Stimulated activated effector memory CD8-positive, alpha-beta T cell treated with anti-CD3 and anti-CD28 coated beads, Interleukin-12 subunit alpha, Interleukin-12 subunit beta, amount 100 ng/mL, for 72 hours (primary cell): ENCODE results near the gene MGAT4D.
A peak's percentile ranks its signal among the peaks of the same experiment; 100 is the strongest.
"Not testable (repeated sequence)": the region's sequence is repeated elsewhere in the genome, so short reads cannot be mapped to it uniquely, and the experiment has no call there.

Experiments
- ATAC-seq: fragments of 150-1000 bp; cut with Tn5 transposase; 2 replicates; pipeline ENCODE4 v1.10.0; 2021
- DNase-seq, 2 donors: peaks; one replicate each; pipeline ENCODE4 v3.0.0; 2021 to 2022; ENCODE audit warnings: low spot score in 2 of 2
- H3K27ac Mint-ChIP-seq: one replicate; pipeline ENCODE4 v1.8.0; 2022; ENCODE audit warnings: mild to moderate bottlenecking, mixed read lengths
- H3K36me3 Mint-ChIP-seq: one replicate; pipeline ENCODE4 v1.8.0; 2022; ENCODE audit warnings: mild to moderate bottlenecking, mixed read lengths
- H3K4me1 Mint-ChIP-seq: one replicate; pipeline ENCODE4 v1.8.0; 2022; ENCODE audit warnings: mixed read lengths
- H3K4me3 Mint-ChIP-seq: one replicate; pipeline ENCODE4 v1.8.0; 2022; ENCODE audit warnings: mild to moderate bottlenecking, mixed read lengths
- H3K9me3 Mint-ChIP-seq: one replicate; pipeline ENCODE4 v1.8.0; 2022; ENCODE audit warnings: mixed read lengths

Gene MGAT4D

GRCh38 chr4:140466146-140466545, 31.9 kb downstream of the MGAT4D start:
- no peaks in the 10 kb centered on the region for H3K4me1 Mint-ChIP-seq
- no peak overlapping the region for H3K4me3 Mint-ChIP-seq
- DNase-seq (no peak), ATAC-seq (no peak)
- no peaks in the 10 kb centered on the region for H3K9me3 Mint-ChIP-seq
- no peak overlapping the region for H3K27ac Mint-ChIP-seq
- no peaks in the 10 kb centered on the region for H3K36me3 Mint-ChIP-seq

GRCh38 chr4:140463614-140464013, 34.5 kb downstream of the MGAT4D start:
- Mint-ChIP-seq H3K4me1 (no peaks in the 10 kb centered on the region), H3K36me3 (no peaks in the 10 kb centered on the region), H3K9me3 (no peaks in the 10 kb centered on the region), H3K4me3 (no peak overlapping the region), H3K27ac (no peak overlapping the region)
- no peak for ATAC-seq
- no peak for DNase-seq

DNA sequence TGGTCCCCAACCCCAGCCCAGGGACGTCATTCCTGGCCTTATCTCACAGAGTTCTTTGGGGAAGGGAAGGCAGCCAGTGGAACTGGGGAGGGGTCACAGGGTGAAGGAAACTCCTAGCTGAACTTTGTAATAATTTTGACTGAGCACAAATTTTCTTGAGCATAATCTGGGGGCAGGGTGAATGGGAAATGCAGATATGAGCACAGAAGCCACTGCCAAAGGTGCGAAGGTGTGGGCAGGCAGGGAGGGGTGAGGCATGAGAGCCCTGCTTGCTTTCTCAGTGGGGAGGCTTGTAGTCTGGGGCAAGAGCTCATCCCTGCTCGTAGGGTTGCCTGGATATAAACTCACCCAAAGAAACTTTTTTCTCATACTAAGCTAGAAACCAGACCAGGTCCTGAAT, 34.9 kb downstream of the MGAT4D start:
- no peaks in the 10 kb centered on the region for H3K4me1 Mint-ChIP-seq
- ATAC-seq (no peak), DNase-seq (no peak)
- H3K9me3 Mint-ChIP-seq = no peaks in the 10 kb centered on the region
- H3K27ac Mint-ChIP-seq = no peak overlapping the region
- no peak overlapping the region for H3K4me3 Mint-ChIP-seq
- no peaks in the 10 kb centered on the region for H3K36me3 Mint-ChIP-seq

GRCh38 chr4:140450352-140450751, 47.7 kb downstream of the MGAT4D start:
- no peak overlapping the region for H3K27ac Mint-ChIP-seq
- H3K4me3 Mint-ChIP-seq = no peak overlapping the region
- no peaks in the 10 kb centered on the region for H3K36me3 Mint-ChIP-seq
- DNase-seq = no peak
- H3K4me1 Mint-ChIP-seq = no peaks in the 10 kb centered on the region
- no peak for ATAC-seq
- no peaks in the 10 kb centered on the region for H3K9me3 Mint-ChIP-seq

GRCh38 chr4:140448830-140449229, 49.3 kb downstream of the MGAT4D start:
- Mint-ChIP-seq H3K4me1 (no peaks in the 10 kb centered on the region), H3K36me3 (no peaks in the 10 kb centered on the region), H3K27ac (no peak overlapping the region), H3K4me3 (no peak overlapping the region), H3K9me3 (no peaks in the 10 kb centered on the region)
- ATAC-seq (no peak), DNase-seq (no peak)

DNA sequence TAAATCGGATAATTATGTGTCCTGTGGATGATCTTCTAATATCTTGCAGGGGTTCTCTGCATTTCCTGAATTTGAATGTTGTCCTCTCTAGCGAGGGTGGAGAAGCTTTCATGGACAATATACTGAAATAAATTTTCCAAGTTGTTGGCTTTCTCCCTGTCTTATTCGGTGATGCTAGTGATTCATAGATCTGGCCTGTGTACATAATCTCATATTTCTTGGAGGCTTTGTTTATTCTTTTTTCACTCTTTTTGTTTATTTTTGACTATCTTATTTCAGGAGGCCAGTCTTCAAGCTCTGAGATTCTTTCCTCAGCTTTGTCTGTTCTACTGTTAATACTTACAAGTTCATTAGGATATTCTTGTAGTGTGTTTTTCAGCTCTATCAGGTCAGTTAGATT, 49.9 kb downstream of the MGAT4D start:
- ATAC-seq = no peak
- DNase-seq = no peak
- H3K4me1 Mint-ChIP-seq = no peaks in the 10 kb centered on the region
- no peaks in the 10 kb centered on the region for H3K9me3 Mint-ChIP-seq
- no peaks in the 10 kb centered on the region for H3K36me3 Mint-ChIP-seq
- H3K4me3 Mint-ChIP-seq = no peak overlapping the region
- no peak overlapping the region for H3K27ac Mint-ChIP-seq

DNA sequence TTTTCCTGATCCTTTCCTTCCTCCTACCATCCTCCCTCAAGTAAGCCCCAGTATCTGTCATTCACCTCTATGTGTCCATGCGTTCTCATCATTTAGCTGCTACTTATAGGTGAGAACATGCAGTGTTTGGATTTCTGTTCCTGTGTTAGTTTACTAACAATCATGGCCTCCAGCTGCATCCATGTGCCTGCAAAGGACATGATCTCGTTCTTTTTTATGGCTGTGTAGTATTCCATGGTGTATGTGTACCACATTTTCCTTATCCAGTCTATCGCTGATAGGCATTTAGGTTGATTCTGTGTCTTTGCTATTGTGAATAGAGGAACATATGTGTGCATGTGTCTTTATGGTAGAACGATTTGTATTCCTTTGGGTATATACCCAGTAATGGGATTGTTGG, 53.7 kb downstream of the MGAT4D start:
- H3K36me3 Mint-ChIP-seq, DNase-seq, H3K9me3 Mint-ChIP-seq, H3K27ac Mint-ChIP-seq, H3K4me3 Mint-ChIP-seq, ATAC-seq, H3K4me1 Mint-ChIP-seq: not testable (repeated sequence)

DNA sequence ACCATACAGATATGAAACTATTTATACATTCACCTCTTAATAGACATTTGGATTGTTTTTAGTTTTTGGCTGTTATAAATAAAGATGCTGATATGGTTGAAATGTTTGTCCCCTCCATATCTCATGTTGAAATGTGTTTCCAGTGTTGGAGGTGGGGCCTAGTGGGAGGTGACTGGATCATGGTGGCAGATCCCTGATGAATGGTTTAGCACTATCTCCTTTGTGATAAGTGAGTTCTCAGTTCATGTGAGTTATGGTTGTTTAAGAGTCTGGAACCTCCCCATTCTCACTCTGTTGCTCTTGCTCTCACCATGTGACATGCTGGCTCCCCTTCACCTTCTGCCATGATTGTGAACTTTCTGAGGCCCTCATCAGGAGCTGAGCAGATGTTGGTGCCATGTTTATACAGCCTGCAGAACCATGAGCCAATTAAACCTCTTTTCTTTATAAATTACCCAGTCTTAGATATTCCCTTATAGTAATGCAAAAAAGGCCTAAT, 58.4 kb downstream of the MGAT4D start:
- H3K4me3 Mint-ChIP-seq = no peak overlapping the region
- no peaks in the 10 kb centered on the region for H3K9me3 Mint-ChIP-seq
- no peak for ATAC-seq
- H3K27ac Mint-ChIP-seq = no peak overlapping the region
- no peaks in the 10 kb centered on the region for H3K4me1 Mint-ChIP-seq
- DNase-seq = no peak
- H3K36me3 Mint-ChIP-seq = no peaks in the 10 kb centered on the region

DNA sequence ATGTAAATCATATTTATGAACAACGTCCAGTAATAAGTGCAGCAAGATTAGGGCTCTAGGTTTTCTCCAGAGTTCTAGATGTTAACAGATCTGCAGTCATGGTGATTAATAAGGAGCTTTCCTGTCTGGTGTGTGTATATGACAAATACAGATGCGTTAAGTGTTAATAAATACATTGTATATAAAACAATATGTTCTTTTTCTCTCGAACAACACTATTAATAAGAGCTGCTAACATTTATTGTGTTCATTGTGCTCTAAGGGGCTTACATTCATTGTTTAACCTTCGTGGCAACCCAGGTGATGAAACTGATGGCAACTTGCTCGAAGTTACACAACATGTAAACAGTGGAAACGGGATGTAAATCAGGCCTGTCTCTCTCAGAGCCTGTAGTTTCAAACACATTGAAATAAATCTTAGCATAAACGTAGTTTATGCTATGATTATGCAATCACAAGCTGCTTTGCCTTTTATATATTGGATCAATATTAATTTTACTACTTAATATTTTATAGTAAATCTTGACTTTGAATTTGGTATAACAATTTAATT, 70.1 kb downstream of the MGAT4D start:
- DNase-seq = no peak

DNA sequence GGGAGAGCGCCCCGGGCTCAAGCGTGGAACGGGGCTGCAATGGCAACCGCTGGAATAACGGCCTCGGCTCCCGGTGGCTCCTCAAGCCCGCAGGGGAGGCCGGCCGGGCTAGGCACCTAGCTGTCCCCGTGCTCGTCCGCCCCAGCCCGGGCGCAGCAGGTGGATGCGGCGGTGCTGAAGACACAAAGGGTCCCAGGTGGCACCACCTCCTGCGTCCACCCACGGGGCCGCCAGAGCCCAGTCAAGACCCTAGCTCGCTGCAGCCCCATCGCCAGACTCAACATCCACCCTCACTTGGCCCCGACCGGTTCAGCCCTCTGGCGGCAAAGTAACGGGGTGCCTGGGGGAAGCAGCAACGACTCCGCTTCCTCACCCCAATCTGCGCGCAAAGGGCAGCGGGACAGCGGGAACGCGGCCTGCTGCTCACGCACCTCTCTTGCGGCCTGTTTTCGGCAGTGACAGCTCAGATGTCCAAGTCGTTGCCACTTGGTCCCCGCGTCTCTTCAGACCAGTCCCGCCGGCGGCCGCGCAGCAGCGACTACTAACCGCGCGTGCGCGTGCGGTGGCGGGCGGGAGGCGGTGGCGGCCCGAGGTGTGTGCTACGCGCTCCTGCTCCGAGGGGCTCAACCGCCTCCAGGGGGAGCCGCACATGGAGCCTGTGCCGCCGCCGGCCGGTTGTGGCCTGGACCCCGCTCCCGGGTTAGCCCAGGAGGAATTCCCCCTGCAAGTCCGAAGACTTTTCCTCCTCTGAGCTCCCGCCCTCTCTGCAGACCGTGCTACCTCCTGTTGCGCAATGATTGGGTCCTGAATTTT, 70.8 kb downstream of the MGAT4D start, which contains the start of gene CLGN:
CLGN (minus strand) TSS at position 543 of the 813 bp plus-strand sequence. CDS start 14,570 bp downstream, outside the sequence.
- peaks cover 7% of the 10 kb centered on the region for H3K4me1 Mint-ChIP-seq
- ATAC-seq = peak; percentile 84
- no peaks in the 10 kb centered on the region for H3K9me3 Mint-ChIP-seq
- no peaks in the 10 kb centered on the region for H3K36me3 Mint-ChIP-seq
- peak within 1 kb of the TSS; percentile 67 for H3K4me3 Mint-ChIP-seq
- no peak within 1 kb of the TSS for H3K27ac Mint-ChIP-seq
- peak; percentile 4 to 73 for DNase-seq

More for the DNA sequence above, 70.1 kb downstream of the MGAT4D start:
- Mint-ChIP-seq H3K27ac (no peak overlapping the region), H3K4me1 (peaks cover 7% of the 10 kb centered on the region), H3K36me3 (no peaks in the 10 kb centered on the region), H3K9me3 (no peaks in the 10 kb centered on the region), H3K4me3 (peak overlapping the region; percentile 67)
- ATAC-seq = no peak

DNA sequence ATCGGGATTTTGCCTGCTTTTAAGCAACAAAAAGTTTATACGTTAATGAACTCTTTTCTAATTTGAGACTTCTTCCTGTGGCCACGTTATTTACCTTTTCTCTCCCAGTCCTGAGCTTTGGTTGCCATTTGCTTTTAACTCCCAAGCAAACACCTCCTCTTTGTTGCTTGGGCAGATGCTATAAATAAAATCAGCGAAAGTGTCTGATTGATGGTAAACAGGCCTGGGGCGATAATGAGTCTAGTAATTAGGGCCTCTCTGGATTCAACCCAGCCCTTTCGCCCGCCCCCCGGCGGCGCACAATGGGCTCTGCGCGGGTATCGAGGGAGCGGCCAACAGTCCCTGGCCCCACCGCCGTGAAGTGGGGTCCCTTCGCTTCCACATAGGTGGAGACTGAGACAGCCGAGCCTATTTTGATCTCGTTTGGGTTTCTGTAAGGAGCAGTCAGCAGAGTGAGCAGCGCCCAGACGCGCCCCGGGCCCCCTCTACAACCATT, 71.4 kb downstream of the MGAT4D start:
- peak; percentile 44 for ATAC-seq
- Mint-ChIP-seq H3K9me3 (no peaks in the 10 kb centered on the region), H3K4me3 (peak overlapping the region; percentile 67), H3K4me1 (peaks cover 7% of the 10 kb centered on the region), H3K27ac (no peak overlapping the region), H3K36me3 (no peaks in the 10 kb centered on the region)
- peak in 1 of 2 donors; percentile 50 for DNase-seq

DNA sequence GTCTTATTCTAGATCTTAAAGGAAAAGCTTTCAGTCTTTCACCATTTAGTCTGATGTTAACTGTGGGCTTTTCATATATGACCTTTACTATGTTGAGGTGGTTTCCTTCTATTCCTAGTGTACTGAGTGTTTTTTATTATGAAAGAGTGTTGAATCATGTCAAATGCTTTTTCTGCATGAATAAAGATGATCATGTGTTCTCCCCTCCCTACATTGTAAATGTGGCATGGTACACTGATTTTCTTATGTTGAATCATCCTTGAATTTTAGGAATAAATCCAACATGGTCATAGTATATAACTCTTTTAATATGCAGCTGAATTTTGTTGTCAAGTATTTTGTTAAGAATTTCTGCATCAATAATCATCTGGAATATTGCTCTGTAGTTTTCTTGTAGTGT, 75.0 kb downstream of the MGAT4D start:
- Mint-ChIP-seq H3K9me3 (no peaks in the 10 kb centered on the region), H3K4me3 (no peak overlapping the region), H3K27ac (no peak overlapping the region), H3K4me1 (peaks cover 7% of the 10 kb centered on the region), H3K36me3 (no peaks in the 10 kb centered on the region)
- DNase-seq (no peak), ATAC-seq (no peak)

DNA sequence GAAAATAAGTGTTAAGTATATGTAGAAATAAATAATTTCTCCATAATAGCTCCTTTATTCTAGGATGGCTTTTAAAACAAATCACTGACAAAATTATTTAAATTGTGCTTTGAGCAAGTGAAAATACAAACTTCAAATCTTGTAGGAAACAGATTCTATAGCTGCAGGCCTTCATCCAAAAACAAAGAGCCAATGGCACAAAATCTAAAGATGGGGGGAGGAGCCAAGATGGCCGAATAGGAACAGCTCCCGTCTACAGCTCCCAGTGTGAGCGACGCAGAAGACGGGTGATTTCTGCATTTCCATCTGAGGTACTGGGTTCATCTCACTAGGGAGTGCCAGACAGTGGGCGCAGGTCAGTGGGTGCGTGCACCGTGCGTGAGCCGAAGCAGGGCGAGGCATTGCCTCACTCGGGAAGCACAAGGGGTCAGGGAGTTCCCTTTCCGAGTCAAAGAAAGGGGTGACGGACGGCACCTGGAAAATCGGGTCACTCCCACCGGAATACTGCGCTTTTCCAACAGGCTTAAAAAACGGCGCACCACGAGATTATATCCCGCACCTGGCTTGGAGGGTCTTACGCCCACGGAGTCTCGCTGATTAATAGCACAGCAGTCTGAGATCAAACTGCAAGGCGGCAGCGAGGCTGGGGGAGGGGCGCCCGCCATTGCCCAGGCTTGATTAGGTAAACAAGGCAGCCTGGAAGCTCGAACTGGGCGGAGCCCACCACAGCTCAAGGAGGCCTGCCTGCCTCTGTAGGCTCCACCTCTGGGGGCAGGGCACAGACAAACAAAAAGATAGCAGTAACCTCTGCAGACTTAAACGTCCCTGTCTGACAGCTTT, 84.7 kb downstream of the MGAT4D start:
- not testable (repeated sequence) for H3K4me1 Mint-ChIP-seq, H3K27ac Mint-ChIP-seq, ATAC-seq, H3K9me3 Mint-ChIP-seq, DNase-seq, H3K4me3 Mint-ChIP-seq, H3K36me3 Mint-ChIP-seq

GRCh38 chr4:140408974-140409373, 89.1 kb downstream of the MGAT4D start:
- no peak for DNase-seq
- no peak overlapping the region for H3K4me3 Mint-ChIP-seq
- H3K4me1 Mint-ChIP-seq = no peaks in the 10 kb centered on the region
- H3K27ac Mint-ChIP-seq = no peak overlapping the region
- H3K9me3 Mint-ChIP-seq = no peaks in the 10 kb centered on the region
- no peaks in the 10 kb centered on the region for H3K36me3 Mint-ChIP-seq
- ATAC-seq = peak; percentile 67

GRCh38 chr4:140406292-140406691, 91.8 kb downstream of the MGAT4D start:
- H3K9me3 Mint-ChIP-seq = no peaks in the 10 kb centered on the region
- H3K27ac Mint-ChIP-seq = no peak overlapping the region
- DNase-seq (no peak), ATAC-seq (peak; percentile 83)
- H3K4me3 Mint-ChIP-seq = no peak overlapping the region
- H3K36me3 Mint-ChIP-seq = no peaks in the 10 kb centered on the region
- no peaks in the 10 kb centered on the region for H3K4me1 Mint-ChIP-seq
